GM21825 (cell line): Measurements from ENCODE around the gene RSRC1.
"Not testable (repeated sequence)": the region's sequence is repeated elsewhere in the genome, so short reads cannot be mapped to it uniquely, and the experiment has no call there.

Source experiments
- ATAC-seq: cut with Tn5 transposase; IDR thresholded peaks from one replicate; pipeline ENCODE4 v1.9.1; 2021; ENCODE audit warnings: mild to moderate bottlenecking, moderate library complexity; ENCODE audit not compliant: unreplicated experiment

The RSRC1 gene

GRCh38 chr3:158506456-158506855, 396.6 kb downstream of the RSRC1 start:
- no peak for ATAC-seq

GRCh38 chr3:158508481-158508880, 398.6 kb downstream of the RSRC1 start:
- no peak for ATAC-seq

GRCh38 chr3:158509891-158510290, 400.0 kb downstream of the RSRC1 start:
- no peak for ATAC-seq

GRCh38 chr3:158516729-158517128, 406.8 kb downstream of the RSRC1 start:
- not testable (repeated sequence) for ATAC-seq

- ATAC-seq = no peak
Measured at GRCh38 chr3:158519776-158520175, 409.9 kb downstream of the RSRC1 start.

- ATAC-seq = no peak
Measured at GRCh38 chr3:158520433-158520832, 410.5 kb downstream of the RSRC1 start.

- no peak for ATAC-seq
Measured at GRCh38 chr3:158522221-158523136, 412.6 kb downstream of the RSRC1 start.

- no peak for ATAC-seq
Measured at GRCh38 chr3:158528076-158528674, 418.3 kb downstream of the RSRC1 start.

GRCh38 chr3:158531334-158531733, 421.4 kb downstream of the RSRC1 start:
- ATAC-seq = no peak

GRCh38 chr3:158532099-158532734, 422.3 kb downstream of the RSRC1 start:
- ATAC-seq = no peak

- ATAC-seq = no peak
Measured at GRCh38 chr3:158535918-158536317, 426.0 kb downstream of the RSRC1 start.

- ATAC-seq = no peak
Measured at GRCh38 chr3:158539414-158540014, 429.6 kb downstream of the RSRC1 start.

GRCh38 chr3:158540066-158540465, 430.2 kb downstream of the RSRC1 start:
- no peak for ATAC-seq

- ATAC-seq = no peak
Measured at GRCh38 chr3:158548691-158549090, 438.8 kb downstream of the RSRC1 start.

- ATAC-seq = not testable (repeated sequence)
Measured at GRCh38 chr3:158549938-158550337, 440.0 kb downstream of the RSRC1 start.

- ATAC-seq = no peak
Measured at GRCh38 chr3:158552124-158552523, 442.2 kb downstream of the RSRC1 start.

- no peak for ATAC-seq
Measured at GRCh38 chr3:158559504-158559903, 449.6 kb downstream of the RSRC1 start.

- no peak for ATAC-seq
Measured at GRCh38 chr3:158560979-158561378, 451.1 kb downstream of the RSRC1 start.

GRCh38 chr3:158562674-158563073, 452.8 kb downstream of the RSRC1 start:
- ATAC-seq = no peak

GRCh38 chr3:158563076-158563475, 453.2 kb downstream of the RSRC1 start:
- ATAC-seq = no peak

- ATAC-seq = no peak
Measured at GRCh38 chr3:158565076-158565475, 455.2 kb downstream of the RSRC1 start.
